B cell (primary cell): ENCODE measurements around the gene WDR86.

ENCODE experiments used
- CTCF ChIP-seq: fragments of 200-600 bp; IDR thresholded peaks from one replicate; pipeline ENCODE4 v1.8.0; 2022; ENCODE audit warnings: antibody characterized with exemption, mild to moderate bottlenecking
- EZH2 ChIP-seq: IDR thresholded peaks from 2 replicates; pipeline ENCODE4 v1.6.1; 2012; ENCODE audit warnings: borderline replicate concordance, low read depth, mild to moderate bottlenecking, moderate library complexity, low read length; ENCODE audit not compliant: insufficient read depth, poor library complexity, severe bottlenecking

DNA sequence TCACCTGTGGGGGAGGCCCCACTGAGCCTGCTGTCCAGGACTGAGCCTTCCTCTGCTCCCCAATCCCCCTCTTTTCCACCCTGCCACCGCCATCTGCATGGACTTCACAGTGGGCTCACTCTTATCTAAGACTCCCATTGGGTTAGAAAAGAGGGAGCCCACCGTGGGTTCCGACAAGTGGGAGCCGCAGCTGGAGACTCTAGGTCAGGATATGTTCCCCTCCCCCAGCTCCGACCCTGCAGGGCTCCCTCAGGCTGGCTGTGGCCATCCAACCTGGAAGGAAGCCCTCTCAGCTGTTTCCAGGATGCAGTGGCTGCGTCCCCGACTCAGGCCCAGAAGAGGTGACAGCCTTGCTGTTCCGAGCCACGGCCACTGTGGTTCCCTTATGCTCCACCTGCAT lies 4.8 kb downstream of the WDR86 start:
- TF ChIP-seq CTCF (no peak), EZH2 (no peak)
